Hematopoietic multipotent progenitor cell treated with erythropoietin and hydrocortisone succinate and interleukin-3 and kit ligand, for 6 days (in vitro differentiated cells): Measurements from ENCODE around the gene SLC43A1.
A peak's percentile ranks its signal among the peaks of the same experiment; 100 is the strongest.
"Not testable (repeated sequence)": the region's sequence is repeated elsewhere in the genome, so short reads cannot be mapped to it uniquely, and the experiment has no call there.

Experiments used
- DNase-seq: peaks from one replicate; pipeline ENCODE4 v3.0.0-alpha.2; 2015

Gene SLC43A1

DNA sequence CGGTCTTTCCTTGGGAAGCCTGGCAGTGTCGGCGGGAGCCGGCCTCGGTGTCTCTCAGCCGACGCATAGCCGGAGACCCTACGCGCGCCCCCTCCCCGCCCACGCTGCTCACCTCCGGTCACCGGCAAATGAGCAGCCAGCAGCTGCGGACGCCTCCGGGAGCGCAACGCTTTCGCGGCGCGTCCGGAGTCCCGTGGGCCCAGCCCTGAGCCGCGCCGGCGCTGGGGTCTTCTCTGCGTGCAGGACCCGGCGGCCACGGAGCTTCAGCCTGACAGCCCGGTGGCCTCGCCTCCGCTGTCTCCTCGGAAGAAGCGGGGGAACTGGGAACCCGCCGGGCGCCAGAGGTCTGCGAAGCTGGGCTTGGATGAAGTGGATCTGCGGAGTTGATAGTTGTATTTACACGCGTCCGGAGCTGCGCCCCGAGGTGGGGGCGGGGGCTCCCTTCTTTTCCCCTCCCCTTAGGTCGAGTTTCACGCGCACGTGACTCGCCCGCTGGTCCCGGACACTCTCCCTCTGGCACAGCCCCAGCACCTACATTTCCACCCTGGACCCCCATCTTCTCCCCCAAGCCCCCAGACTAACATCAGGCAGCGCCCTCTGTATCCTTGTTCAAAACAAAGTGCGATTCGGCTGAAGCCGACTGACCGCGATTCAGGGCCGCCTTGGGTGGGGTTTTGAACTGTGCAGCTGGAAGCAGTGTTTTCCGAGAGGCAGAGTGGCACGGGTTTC, at the start of gene SLC43A1:
Gene SLC43A1 (minus strand): TSS at position 371 of the 729 bp plus-strand sequence. CDS start 1,591 bp downstream, outside the sequence.
- peak; percentile 78 for DNase-seq

GRCh38 chr11:57562596-57562995, 47.1 kb upstream of the SLC43A1 start:
- no peak for DNase-seq

DNA sequence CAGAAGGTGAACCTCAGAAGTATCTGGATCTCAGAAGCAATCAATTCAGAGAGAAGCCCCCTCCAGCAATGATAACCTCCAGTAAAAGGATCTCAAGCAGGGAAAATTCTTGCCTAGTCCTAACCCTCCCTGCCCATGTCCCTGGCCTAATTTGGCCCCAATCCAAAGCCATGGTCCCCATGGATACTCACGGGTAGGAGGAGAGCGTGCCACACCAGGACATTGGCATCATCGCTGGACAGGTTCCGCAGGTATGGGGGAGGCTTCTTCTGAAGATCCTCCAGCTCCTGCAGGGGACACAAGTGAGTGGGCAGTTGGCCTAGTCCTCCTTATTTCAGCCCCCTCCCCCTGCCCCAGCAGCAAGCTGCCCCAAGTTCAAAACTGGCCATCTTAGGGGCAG, 44.6 kb upstream of the SLC43A1 start:
- no peak for DNase-seq

DNA sequence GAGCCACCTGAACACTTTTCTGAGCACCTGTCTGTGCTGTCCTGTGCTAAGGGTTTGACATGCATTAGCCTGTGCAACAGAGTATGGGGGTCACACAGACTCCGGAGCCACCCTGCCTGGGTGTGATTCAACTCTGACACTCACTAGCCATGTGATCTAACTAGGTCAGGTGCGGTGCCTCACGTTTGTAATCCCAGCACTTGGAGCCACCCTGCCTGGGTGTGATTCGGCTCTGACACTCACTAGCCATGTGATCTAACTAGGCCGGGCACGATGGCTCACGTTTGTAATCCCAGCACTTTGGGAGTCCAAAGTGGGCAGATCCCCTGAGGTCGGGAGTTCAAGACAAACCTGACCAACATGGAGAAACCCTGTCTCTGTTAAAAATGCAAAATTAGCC, 40.5 kb upstream of the SLC43A1 start:
- DNase-seq = no peak

DNA sequence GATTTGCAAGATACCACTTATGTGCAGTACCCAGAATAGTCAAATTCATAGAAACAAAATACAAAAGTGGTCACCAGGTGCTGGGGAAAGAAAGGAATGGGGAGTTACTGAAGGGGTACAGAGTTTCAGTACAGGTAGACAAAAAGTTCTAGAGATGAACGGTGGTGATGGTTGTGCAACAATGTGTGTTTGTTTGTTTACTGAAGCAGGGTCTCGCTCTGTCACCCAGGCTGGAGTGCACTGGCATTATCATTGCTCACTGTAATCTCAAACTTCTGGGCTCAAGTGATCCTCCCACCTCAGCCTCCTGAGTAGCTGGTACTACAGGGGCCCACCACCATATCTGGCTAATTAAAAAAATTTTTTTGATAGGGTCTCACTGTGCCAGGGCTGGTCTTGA, 39.9 kb upstream of the SLC43A1 start:
- DNase-seq = no peak

DNA sequence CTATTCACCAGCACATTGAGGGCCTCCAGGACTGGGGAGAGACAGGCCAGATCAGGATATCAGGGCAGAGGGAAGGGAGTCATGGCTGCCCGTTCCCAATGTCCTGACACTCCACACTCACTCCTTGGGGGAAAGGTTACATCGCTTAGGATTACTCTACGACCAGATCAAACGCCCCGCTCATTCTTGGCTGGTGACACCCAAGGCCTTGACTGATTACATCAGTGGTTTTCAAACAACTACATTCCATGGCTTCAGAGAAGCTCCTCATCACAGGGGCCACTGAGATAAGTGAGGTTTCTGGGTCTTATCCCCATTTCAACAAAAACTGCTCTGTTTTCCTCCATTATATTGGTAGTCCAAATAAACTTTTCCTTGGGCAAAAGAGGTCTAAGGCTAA, 37.0 kb upstream of the SLC43A1 start:
- peak; percentile 35 for DNase-seq

DNA sequence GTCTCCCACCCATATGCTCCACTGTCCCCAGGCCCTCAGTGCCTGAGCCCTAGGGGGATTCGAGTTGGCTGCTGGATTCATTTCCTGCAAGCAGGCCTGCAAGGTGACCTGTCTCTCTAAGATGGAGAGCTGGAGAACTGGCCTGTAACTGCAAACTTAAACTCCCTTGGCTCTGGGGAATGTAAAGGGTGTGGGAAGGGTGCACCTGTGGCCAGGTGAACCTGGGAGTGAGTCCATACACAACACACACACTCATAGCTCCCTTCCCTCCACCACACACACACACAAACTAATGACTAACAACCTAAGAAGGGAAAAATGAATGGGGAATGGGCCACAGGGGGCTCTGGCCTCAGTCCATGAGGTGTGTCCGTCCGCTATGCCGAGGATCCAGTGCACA, 36.4 kb upstream of the SLC43A1 start:
- no peak for DNase-seq

DNA sequence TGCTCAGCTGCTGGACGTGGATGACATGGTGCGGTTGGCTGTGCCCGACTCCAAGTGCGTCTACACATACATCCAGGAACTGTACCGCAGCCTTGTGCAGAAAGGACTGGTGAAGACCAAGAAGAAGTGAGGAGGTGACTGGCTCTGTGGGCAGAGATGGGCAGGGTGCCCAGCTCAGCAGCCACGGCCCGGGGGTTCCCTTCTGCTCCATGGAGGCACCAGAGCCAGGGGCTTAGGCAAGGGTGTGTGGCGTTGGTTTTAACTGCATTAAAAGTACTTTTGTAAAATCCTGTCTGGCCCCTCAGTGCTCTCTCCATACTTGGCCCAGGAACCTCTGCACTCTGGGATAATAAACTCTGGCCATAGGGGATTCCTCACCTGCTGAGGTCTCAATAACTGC, 34.5 kb upstream of the SLC43A1 start:
- DNase-seq = no peak

GRCh38 chr11:57547854-57548377, 32.4 kb upstream of the SLC43A1 start:
- DNase-seq = peak; percentile 47

- peak; percentile 39 for DNase-seq
Measured at GRCh38 chr11:57546869-57547475, 31.5 kb upstream of the SLC43A1 start.

DNA sequence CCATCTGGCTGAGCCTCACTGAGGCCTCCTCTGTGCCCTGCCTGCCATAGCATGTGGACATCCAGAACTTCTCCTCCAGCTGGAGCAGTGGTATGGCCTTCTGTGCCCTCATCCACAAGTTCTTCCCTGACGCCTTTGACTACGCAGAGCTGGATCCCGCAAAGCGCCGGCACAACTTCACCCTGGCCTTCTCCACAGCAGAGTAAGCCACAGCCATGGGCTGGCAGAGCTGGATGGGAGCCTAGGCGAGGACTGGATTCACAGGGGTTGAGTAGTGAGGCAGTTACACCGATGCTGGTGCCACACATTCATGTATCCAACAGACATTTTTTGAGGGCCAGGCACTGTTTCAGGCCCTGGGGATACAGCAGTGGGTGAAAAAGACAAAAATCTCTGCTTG, 30.9 kb upstream of the SLC43A1 start:
- DNase-seq = no peak

- DNase-seq = no peak
Measured at GRCh38 chr11:57545883-57546282, 30.4 kb upstream of the SLC43A1 start.

- DNase-seq = no peak
Measured at GRCh38 chr11:57544566-57544965, 29.1 kb upstream of the SLC43A1 start.

DNA sequence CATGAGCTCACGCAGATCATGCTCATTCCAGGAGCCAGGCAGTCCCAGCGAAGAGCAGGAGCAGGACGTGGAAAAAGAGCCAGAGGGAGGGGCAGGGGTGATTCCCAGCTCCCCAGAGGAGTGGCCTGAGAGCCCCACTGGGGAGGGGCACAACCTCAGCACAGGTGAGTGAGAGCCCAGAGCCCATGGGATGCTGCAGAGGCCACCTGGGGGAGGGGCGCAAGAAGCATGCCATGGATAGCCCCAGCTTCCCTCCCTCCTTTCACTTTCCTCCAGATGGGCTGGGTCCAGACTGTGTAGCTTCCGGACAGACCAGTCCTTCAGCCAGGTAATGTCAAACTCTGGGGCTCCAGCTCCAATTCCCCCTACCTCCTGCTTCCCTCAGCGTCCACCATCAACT, 28.1 kb upstream of the SLC43A1 start:
- no peak for DNase-seq

- DNase-seq = no peak
Measured at GRCh38 chr11:57542582-57542981, 27.1 kb upstream of the SLC43A1 start.

DNA sequence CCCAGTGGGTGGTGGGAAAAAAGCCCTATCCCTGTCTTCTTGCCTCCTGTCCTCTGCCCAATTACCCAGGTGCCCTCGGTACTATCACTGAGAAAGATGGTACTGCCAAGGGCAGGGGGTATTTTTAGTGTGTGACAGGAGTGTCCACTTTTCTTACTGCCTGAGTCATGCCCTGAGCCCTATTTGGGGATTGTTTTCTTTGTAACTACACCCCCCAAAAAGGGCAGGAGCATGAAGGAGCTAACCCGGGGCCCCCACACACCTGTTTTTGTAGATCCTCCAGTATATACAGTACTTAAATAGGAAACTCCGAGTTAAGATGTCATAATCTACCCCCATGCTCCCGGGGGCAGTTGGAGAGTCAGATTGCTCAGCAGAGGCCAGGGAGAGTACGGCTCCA, 25.7 kb upstream of the SLC43A1 start:
- no peak for DNase-seq

DNA sequence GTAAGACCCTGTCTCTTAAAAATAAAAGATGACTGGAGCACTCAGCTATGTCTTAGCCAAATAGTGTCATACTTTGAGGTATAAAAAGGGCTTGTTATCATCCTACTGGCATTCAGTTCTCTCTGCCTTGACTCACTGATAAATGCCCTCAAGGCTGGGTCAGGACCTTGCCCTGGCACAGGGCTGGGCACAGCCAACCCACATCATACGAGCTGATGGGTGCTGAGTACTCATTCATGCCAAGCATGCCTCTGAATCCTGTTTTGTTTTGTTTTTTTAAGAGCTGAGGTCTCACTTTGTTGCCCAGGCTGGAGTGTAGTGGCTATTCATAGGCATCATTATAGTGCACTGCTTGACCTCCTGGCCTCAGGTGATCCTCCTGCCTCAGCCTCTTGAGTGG, 23.8 kb upstream of the SLC43A1 start:
- no peak for DNase-seq

DNA sequence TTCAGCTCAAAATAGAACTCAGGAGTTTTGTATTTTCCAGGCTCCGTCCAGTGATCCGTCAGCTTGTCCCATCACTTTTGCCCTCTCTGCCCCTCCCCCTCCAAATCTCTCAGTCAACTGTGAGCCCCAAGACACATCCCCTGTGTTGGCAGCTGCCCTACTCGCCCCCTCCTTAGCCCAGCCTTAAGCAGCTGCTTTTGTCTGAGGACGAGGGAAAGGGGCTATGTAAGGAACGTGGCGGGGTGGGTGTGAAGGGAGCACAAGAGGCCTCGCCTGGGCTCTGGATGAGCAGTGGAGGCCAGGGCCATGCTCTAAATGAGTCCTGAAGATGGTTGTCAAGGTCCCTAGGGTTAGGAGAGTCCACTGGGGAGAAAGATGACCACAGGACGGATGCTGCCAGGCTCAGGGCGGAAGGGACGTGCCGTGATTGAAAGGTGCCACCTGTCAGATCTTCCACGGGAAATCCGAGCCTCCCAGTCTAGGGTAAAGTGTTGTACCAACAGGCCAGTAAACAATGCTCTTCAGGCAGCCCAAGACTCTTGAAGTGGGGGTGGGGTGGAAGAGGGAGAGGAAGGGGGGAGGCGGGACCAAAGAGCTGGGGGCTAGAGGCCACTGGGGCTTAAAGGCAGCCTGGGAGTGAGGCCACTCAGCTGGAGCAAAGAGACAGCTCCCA, 21.6 kb upstream of the SLC43A1 start, which contains the start of gene SMTNL1:
Gene SMTNL1 (plus strand): TSS at position 649 of the 673 bp plus-strand sequence. CDS start 5,048 bp downstream, outside the sequence.
- no peak for DNase-seq

- not testable (repeated sequence) for DNase-seq
Measured at GRCh38 chr11:57534449-57534848, 18.9 kb upstream of the SLC43A1 start.

DNA sequence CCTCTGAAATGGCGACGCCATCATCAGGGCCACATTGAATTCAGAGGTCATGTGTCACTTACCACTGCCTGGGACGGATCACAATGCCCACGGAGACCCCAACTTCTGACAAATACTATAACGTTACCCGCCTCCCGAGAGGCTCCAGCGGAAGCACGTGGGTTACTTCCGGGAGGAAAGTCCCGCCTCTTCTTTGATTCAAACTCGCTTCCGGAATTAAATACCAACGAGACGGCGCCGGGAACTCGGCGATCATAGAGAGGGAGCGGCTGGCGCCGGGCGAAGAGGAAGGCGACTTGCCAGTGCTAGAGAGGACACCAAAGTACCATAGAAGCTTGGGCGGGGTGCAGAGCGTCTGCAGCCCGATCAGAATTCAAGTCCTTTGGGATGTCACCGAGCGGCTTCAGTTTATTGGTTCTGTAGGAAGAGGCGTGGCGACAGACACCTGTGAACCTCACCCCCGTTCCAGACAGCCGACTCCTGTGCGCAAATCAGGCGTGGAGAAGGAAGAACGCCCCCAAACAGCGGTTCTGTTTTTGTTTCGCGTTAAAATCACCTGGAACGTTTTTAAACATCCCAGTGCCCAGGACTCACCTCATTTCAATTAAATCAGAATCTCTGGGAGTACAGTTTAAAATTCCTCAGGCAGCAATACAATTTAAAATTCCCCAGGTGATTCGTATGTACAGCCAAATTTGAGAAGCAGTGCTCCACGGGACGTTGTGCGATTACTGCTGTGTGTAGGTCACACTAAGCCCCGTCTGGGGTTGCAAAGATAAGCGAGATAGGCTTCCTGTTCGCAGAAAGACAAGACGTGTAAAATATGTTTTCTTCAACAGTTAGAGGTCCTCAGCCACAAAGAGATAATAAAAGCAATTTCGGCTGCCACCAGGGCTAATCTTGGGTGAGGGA, 15.3 kb upstream of the SLC43A1 start, which contains the start of gene TIMM10:
Gene TIMM10 (minus strand): TSS at position 159 of the 912 bp plus-strand sequence. CDS start 565 bp downstream, outside the sequence.
- peak; percentile 99 for DNase-seq

- DNase-seq = no peak
Measured at GRCh38 chr11:57530215-57530595, 14.7 kb upstream of the SLC43A1 start.

DNA sequence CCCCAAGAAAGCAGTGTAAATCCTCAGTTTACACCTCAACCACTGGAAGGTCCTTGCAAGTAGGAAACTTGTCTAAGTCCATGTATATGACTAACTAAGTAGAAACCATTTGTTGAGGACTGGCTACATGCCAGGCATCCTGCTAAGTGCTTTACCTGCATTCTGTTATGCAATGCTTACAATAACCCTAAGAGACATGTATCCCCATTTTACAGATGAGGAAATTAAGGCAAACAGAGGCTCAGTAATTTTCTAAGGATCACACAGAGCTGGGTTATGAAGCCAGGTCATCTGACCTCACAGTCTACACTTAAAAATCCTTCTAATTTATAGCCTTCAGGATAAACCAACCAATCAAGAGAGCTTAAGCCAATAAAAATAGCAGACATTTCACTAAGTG, 13.5 kb upstream of the SLC43A1 start:
- no peak for DNase-seq
